ENCODE measurements around the gene IKBKE. TPM values are rescaled to one million over a fixed set of nuclear protein-coding genes. Genes with fewer than 3 reads are reported as not detected.
A peak's percentile ranks its signal among the peaks of the same experiment; 100 is the strongest.

The IKBKE gene
- 10 to 100 TPM in 1 of 9 donors, 1 to 10 TPM in 6, under 1 TPM in 2; 0.62 to 10.8 (median 1.1) TPM for total RNA-seq
- polyA plus RNA-seq: under 1 TPM; 0.27 to 0.97 TPM
- long read RNA-seq, donor 1, partial matches to known transcripts: 0 of 1 reads
- long read RNA-seq, donor 1, other reads (novel, unspliced or antisense): 0 of 1 reads
- long read RNA-seq, donor 2, partial matches to known transcripts: 1 of 3 reads
- long read RNA-seq, donor 2, other reads (novel, unspliced or antisense): 2 of 3 reads
- long read RNA-seq, donor 3, partial matches to known transcripts: 0 of 1 reads
- long read RNA-seq, donor 3, other reads (novel, unspliced or antisense): 1 of 1 reads

GRCh38 chr1:206469933-206470691, at the start of gene IKBKE:
Gene IKBKE (plus strand): TSS chr1:206470476. CDS start chr1:206473228, 2,752 bp downstream.
- Histone ChIP-seq H3K27ac (peak within 1 kb of the TSS in 3 of 12 donors; percentile 31 to 86 (median 34)), H3K4me1 (peaks cover 4 to 80% (median 18%) of the 10 kb centered on the region in 12 donors), H3K4me3 (peak within 1 kb of the TSS in 11 of 12 donors; percentile 26 to 69 (median 57)), H3K9me3 (no peaks in the 10 kb centered on the region), H3K27me3 (peaks cover 0 to 6% (median 0%) of the 10 kb centered on the region in 9 donors), H3K36me3 (peaks cover 0 to 12% (median 0%) of the 10 kb centered on the region in 9 donors)
- peak; percentile 48 to 81 (median 77) for ATAC-seq
- intact Hi-C loops (cut with DNase I): loop anchor here in 1 of 10 donors (10.0 kb wide), 1 partner anchor 195 kb away; no protein-coding TSS in a partner anchor
- WGBS, 4 donors: 17 to 22% (median 18%) methylated on average over 10 of the region's 10 CpGs
- peak in 4 of 12 donors; percentile 14 to 27 (median 19) for TF ChIP-seq CTCF (IDR thresholded peaks at IDR 0.05)
- no peak for TF ChIP-seq POLR2A (IDR thresholded peaks at IDR 0.05)
- peak in 3 of 5 donors; percentile 38 to 63 (median 48) for DNase-seq

- H3K27ac ChIP-seq: no peak overlapping the region
- peaks cover 0 to 95% (median 47%) of the 10 kb centered on the region in 9 donors for H3K36me3 ChIP-seq
- H3K9me3 ChIP-seq: no peaks in the 10 kb centered on the region
- intact Hi-C loops (cut with DNase I): no loop called here
- DNase-seq (no peak), ATAC-seq (no peak)
- H3K4me1 ChIP-seq: peaks cover 0 to 15% (median under 1%) of the 10 kb centered on the region in 12 donors
- WGBS, 4 donors: 94 to 96% (median 95%) methylated on average over 11 of the region's 11 CpGs
- no peak overlapping the region for H3K4me3 ChIP-seq
- no peak for TF ChIP-seq POLR2A (IDR thresholded peaks at IDR 0.05)
- no peak for TF ChIP-seq CTCF (IDR thresholded peaks at IDR 0.05)
- H3K27me3 ChIP-seq: no peaks in the 10 kb centered on the region
Observed at GRCh38 chr1:206421616-206422340, 48.5 kb upstream of the IKBKE start.

GRCh38 chr1:206422525-206422924, 47.8 kb upstream of the IKBKE start:
- WGBS, 4 donors: 93 to 100% (median 96%) methylated on average over 1 of the region's 1 CpG
- H3K4me1 ChIP-seq: peaks cover 0 to 13% (median 0%) of the 10 kb centered on the region in 12 donors
- intact Hi-C loops (cut with DNase I): no loop called here

More at GRCh38 chr1:206422525-206422924, 47.8 kb upstream of the IKBKE start:
- peaks cover 0 to 95% (median 50%) of the 10 kb centered on the region in 9 donors for H3K36me3 ChIP-seq
- no peaks in the 10 kb centered on the region for H3K27me3 ChIP-seq
- H3K27ac ChIP-seq: no peak overlapping the region
- DNase-seq (no peak), ATAC-seq (no peak)
- TF ChIP-seq POLR2A (IDR thresholded peaks at IDR 0.05) (no peak), CTCF (IDR thresholded peaks at IDR 0.05) (no peak)
- no peaks in the 10 kb centered on the region for H3K9me3 ChIP-seq
- no peak overlapping the region for H3K4me3 ChIP-seq

Measured in heart left ventricle (tissue), 16 donors.